GM20000 (cell line): ENCODE results near the gene KIF18B.

Experiments used
- DNase-seq: peaks from one replicate; pipeline ENCODE4 v3.0.0; 2012; ENCODE audit warnings: low spot score
- CTCF ChIP-seq: IDR thresholded peaks from 2 replicates; pipeline ENCODE4 v1.5.1; 2012; ENCODE audit warnings: mild to moderate bottlenecking, control low read depth; ENCODE audit errors: extremely low read depth, missing control alignments

Gene KIF18B

DNA sequence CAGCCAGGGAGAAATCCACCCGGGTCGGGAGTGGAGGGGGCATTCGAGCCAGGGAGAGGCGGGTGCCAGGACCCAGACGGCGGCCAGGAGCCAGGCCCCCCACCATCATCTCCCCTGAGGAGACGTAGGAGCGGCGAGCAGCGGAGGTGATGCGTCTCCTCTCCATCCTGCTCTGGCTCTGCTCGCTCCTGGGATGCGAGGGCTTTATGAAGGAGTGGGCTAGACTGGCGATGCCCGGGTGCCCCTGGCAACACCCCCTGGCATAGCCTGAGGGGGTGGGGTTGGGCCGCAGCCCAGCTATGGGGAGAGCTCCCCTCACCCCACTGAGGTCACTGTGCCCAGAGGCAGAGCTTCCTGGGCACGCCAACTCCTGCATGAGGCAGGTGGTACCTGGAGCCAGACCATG lies 32.2 kb downstream of the KIF18B start, which contains the start of gene GFAP:
TSS of gene GFAP (minus strand) at position 180 of the 406 bp plus-strand sequence. CDS start at position 166, 14 bp downstream.
- no peak for DNase-seq
- no peak for TF ChIP-seq CTCF

DNA sequence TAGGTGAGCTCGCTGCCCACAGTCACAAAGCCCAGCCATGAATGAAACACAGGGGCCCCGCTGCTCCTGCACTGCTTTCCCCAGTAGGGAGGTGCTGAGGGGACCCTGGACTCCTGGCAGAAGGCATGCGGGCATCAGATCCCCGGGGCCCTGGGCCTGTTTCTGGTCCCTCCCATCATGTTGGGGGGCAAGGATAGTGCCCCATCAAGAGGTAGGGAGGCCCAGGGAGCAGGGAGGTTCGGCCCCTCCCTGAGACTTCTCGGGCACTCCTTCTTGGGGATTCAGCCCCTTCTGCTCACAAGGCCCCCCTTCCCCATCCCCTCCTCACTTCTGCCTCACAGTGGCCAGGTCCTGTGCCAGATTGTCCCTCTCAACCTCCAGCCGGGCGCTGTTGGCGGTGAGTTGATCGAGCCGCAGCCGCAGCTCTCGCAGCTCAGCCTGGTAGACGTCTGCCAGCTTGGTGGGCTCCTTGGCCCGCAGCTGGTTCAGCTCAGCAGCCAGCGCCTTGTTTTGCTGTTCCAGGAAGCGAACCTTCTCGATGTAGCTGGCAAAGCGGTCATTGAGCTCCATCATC lies 32.8 kb downstream of the KIF18B start:
- TF ChIP-seq CTCF = no peak
- no peak for DNase-seq

GRCh38 chr17:44914148-44914547 lies 33.4 kb downstream of the KIF18B start:
- DNase-seq = no peak
- TF ChIP-seq CTCF = no peak

GRCh38 chr17:44913676-44914075 lies 33.9 kb downstream of the KIF18B start:
- no peak for TF ChIP-seq CTCF
- DNase-seq = no peak

DNA sequence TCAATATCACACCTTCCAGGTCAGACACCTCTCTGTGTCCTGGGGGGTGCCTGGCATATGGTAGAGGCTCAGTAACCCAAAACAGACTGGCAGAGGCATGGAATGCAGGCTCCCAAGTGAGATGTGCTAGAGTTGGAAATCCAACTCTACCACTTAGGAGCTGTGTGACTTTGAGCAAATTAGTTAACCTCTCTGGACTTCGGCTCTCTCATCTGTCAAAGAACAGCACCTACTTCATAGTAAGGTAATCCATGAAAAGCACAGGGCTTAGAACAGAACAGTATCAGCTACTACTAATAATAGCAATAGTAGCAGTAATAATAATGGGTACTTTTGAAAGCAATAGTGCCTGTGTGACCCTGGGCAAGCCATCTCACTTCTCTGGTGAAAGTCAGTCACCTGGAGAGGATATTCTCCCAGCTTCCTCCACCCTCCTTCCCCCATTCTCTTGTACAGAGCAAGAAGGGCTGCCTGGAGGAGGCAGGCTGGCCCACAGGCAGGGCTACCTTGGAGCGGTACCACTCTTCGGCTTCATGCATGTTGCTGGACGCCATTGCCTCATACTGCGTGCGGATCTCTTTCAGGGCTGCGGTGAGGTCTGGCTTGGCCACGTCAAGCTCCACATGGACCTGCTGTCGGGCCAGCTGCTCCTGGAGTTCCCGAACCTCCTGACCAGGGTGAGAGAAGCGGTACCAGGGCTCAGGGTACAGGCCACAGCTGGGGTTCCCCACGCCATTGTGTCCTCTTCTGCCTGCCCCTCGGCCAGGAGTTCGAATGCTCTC lies 34.6 kb downstream of the KIF18B start:
- no peak for DNase-seq
- TF ChIP-seq CTCF = no peak

GRCh38 chr17:44911133-44912001 lies 36.2 kb downstream of the KIF18B start:
- TF ChIP-seq CTCF = peak; percentile 69
- peak; percentile 71 for DNase-seq
